Tibial nerve (tissue), 4 donors: ENCODE measurements around the gene PCDHGB7.

ENCODE experiments used
- EP300 ChIP-seq, 2 donors: sonication (generic); formaldehyde crosslinking; IDR thresholded peaks; one replicate each; pipeline ENCODE4 v1.6.1; 2017; ENCODE audit warnings: antibody characterized with exemption in 2 of 2, mild to moderate bottlenecking in 1 of 2
- POLR2A ChIP-seq, 2 donors: fragments of 450-650 bp; IDR thresholded peaks; one replicate each; pipeline ENCODE4 v1.6.1; 2017; ENCODE audit warnings: antibody characterized with exemption in 2 of 2, mild to moderate bottlenecking in 2 of 2, moderate library complexity in 2 of 2
- TF ChIP-seq, protein P1 (sequence below), 5 experiments: fragments of 200-600 bp in 3 of 5; fragments of 450-650 bp in 2 of 5; sonication (generic) in 3 of 5; IDR thresholded peaks; one replicate each; pipeline ENCODE4 v1.5.1; 2016 to 2019; ENCODE audit warnings: antibody characterized with exemption in 5 of 5, mild to moderate bottlenecking in 3 of 5, moderate library complexity in 2 of 5

- TF ChIP-seq, protein P1, sequence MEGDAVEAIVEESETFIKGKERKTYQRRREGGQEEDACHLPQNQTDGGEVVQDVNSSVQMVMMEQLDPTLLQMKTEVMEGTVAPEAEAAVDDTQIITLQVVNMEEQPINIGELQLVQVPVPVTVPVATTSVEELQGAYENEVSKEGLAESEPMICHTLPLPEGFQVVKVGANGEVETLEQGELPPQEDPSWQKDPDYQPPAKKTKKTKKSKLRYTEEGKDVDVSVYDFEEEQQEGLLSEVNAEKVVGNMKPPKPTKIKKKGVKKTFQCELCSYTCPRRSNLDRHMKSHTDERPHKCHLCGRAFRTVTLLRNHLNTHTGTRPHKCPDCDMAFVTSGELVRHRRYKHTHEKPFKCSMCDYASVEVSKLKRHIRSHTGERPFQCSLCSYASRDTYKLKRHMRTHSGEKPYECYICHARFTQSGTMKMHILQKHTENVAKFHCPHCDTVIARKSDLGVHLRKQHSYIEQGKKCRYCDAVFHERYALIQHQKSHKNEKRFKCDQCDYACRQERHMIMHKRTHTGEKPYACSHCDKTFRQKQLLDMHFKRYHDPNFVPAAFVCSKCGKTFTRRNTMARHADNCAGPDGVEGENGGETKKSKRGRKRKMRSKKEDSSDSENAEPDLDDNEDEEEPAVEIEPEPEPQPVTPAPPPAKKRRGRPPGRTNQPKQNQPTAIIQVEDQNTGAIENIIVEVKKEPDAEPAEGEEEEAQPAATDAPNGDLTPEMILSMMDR (IDR thresholded peaks at IDR 0.05), result no peak
- TF ChIP-seq POLR2A (IDR thresholded peaks at IDR 0.05) (no peak), EP300 (IDR thresholded peaks at IDR 0.05) (no peak)
Observed at GRCh38 chr5:141427783-141428426, 10.4 kb downstream of the PCDHGB7 start.
